Osteocyte (in vitro differentiated cells): ENCODE measurements around the gene TRNT1. TPM values are rescaled to one million over a fixed set of nuclear protein-coding genes. Genes with fewer than 3 reads are reported as not detected.

Source experiments
- DNase-seq: peaks from one replicate; pipeline ENCODE4 v3.0.0; 2021; ENCODE audit warnings: mixed read lengths; ENCODE audit not compliant: unreplicated experiment; ENCODE audit errors: extremely low spot score
- H3K27ac Mint-ChIP-seq: one replicate; pipeline ENCODE4 v1.8.0; 2021; ENCODE audit warnings: mild to moderate bottlenecking, mixed read lengths; ENCODE audit not compliant: unreplicated experiment
- H3K27me3 Mint-ChIP-seq: one replicate; pipeline ENCODE4 v1.8.0; 2021; ENCODE audit warnings: mixed read lengths; ENCODE audit not compliant: unreplicated experiment
- H3K36me3 Mint-ChIP-seq: one replicate; pipeline ENCODE4 v1.8.0; 2021; ENCODE audit warnings: mixed read lengths; ENCODE audit not compliant: unreplicated experiment
- H3K4me1 Mint-ChIP-seq: one replicate; pipeline ENCODE4 v1.8.0; 2021; ENCODE audit warnings: mixed read lengths; ENCODE audit not compliant: unreplicated experiment
- H3K4me3 Mint-ChIP-seq: one replicate; pipeline ENCODE4 v1.8.0; 2021; ENCODE audit warnings: mild to moderate bottlenecking, moderate library complexity, mixed read lengths; ENCODE audit not compliant: unreplicated experiment
- H3K9me3 Mint-ChIP-seq: one replicate; pipeline ENCODE4 v1.8.0; 2021; ENCODE audit warnings: mixed read lengths; ENCODE audit not compliant: unreplicated experiment
- total RNA-seq: library from RNA; stranded (reverse); gene quantifications from 2 replicates; pipeline ENCODE4 v1.2.1, GENCODE V29; 2021
- TF ChIP-seq, protein P1 (sequence below): fragments of 200-600 bp; sonication (generic); IDR thresholded peaks from 2 replicates; pipeline ENCODE4 v1.5.0; 2021; ENCODE audit warnings: antibody characterized with exemption, mild to moderate bottlenecking, moderate library complexity

Gene TRNT1
- total RNA-seq, 1 donor from 2014 or later: 38.4 TPM

DNA sequence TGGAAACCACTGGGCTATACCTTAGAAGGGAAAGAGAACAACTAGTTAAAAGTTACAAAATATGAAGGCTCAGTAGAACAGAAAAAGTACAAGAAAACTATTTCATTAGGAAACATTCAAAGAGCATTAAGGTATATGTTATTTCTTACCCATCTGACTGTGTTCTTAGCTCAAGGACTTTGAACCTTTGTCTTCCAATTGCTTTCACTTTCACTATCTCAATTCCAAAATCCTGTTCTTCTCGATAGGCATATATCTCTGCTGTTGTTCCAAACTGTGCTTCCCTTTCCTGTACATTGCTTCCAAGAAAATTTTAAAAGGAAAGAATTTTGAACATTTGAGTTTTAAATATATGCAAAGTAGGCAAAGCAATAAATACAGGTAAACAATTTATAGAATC, 45.9 kb downstream of the TRNT1 start:
- H3K9me3 Mint-ChIP-seq: no peaks in the 10 kb centered on the region
- TF ChIP-seq, protein P1, sequence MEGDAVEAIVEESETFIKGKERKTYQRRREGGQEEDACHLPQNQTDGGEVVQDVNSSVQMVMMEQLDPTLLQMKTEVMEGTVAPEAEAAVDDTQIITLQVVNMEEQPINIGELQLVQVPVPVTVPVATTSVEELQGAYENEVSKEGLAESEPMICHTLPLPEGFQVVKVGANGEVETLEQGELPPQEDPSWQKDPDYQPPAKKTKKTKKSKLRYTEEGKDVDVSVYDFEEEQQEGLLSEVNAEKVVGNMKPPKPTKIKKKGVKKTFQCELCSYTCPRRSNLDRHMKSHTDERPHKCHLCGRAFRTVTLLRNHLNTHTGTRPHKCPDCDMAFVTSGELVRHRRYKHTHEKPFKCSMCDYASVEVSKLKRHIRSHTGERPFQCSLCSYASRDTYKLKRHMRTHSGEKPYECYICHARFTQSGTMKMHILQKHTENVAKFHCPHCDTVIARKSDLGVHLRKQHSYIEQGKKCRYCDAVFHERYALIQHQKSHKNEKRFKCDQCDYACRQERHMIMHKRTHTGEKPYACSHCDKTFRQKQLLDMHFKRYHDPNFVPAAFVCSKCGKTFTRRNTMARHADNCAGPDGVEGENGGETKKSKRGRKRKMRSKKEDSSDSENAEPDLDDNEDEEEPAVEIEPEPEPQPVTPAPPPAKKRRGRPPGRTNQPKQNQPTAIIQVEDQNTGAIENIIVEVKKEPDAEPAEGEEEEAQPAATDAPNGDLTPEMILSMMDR: no peak
- no peak for DNase-seq
- H3K27me3 Mint-ChIP-seq: no peaks in the 10 kb centered on the region
- H3K27ac Mint-ChIP-seq: no peak overlapping the region
- H3K4me1 Mint-ChIP-seq: peaks cover 4% of the 10 kb centered on the region
- H3K36me3 Mint-ChIP-seq: peaks cover 27% of the 10 kb centered on the region
- no peak overlapping the region for H3K4me3 Mint-ChIP-seq

DNA sequence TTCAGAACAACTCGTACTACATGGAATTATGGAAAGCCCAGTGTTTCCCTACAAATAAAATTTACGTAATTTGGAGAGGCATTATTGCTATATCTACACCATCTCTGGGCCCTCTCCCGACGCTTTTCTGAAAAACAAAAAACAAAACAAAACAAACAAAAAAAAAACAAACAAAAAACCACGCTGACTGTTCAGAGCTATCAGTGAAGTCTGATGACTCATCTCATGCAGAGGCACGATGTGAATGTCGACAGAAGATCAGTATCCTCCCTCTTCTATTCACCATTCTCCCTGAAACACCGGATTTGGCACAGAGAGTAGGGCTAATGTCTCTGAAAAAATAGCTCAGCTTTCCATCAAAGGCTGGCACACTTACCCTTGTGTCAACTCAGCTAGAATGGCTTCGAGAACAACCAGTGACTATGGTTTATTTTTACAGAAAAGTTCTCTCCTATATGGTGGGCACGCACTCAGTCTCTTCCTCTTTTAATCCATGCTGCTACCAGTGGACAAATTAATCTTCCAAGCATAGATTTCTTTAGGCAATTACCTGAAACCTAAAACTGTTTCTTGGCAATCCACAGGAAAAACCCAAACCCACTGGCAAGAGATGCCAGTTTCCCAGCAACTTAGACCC, 51.2 kb downstream of the TRNT1 start:
- peak overlapping the region; percentile 81 for H3K4me3 Mint-ChIP-seq
- DNase-seq: no peak
- peaks cover under 1% of the 10 kb centered on the region for H3K27me3 Mint-ChIP-seq
- no peaks in the 10 kb centered on the region for H3K9me3 Mint-ChIP-seq
- TF ChIP-seq, protein P1: no peak
- no peak overlapping the region for H3K27ac Mint-ChIP-seq
- peaks cover 17% of the 10 kb centered on the region for H3K36me3 Mint-ChIP-seq
- peaks cover 20% of the 10 kb centered on the region for H3K4me1 Mint-ChIP-seq

DNA sequence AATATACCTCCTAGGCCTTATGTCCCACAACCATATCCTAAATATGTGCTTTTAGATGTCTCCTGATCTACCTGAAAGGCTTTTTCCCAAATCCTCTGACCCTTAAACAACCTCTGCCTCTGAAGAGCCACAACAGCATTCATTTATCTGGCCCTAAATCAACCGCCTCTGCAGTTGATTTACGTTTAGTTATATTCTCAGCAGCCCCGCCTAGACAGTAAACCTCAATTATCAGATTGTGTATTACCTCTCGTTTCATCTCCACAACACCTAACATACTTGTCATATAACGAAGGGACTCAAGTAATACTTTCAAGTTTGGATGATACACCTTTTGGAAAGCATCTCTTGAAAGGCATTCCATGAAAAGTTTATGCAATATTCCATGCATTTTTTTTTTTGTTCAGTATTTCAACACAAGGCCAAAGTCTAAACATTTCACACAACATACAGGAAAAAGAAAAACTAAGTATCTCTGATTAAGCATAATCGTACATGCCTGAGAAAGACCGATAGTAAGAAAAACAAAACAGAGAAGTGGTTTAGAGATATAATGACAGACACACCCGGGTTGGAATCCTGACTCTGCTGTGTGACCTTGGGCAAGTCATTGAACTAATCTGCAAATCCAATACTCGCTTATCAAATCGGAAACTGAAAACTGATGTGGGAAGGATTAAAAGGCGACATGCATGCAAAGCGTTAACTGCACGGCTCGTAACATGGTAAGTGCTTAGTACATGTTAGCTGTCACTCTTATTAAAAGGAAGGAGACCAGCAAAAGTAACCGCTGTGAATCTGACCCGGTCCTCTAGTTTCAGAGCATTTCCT, 52.0 kb downstream of the TRNT1 start:
- H3K36me3 Mint-ChIP-seq: peaks cover 11% of the 10 kb centered on the region
- TF ChIP-seq, protein P1: no peak
- H3K9me3 Mint-ChIP-seq: no peaks in the 10 kb centered on the region
- H3K27me3 Mint-ChIP-seq: peaks cover 3% of the 10 kb centered on the region
- H3K4me1 Mint-ChIP-seq: peaks cover 20% of the 10 kb centered on the region
- H3K27ac Mint-ChIP-seq: peak overlapping the region; percentile 64
- peak overlapping the region; percentile 81 for H3K4me3 Mint-ChIP-seq
- DNase-seq: no peak

DNA sequence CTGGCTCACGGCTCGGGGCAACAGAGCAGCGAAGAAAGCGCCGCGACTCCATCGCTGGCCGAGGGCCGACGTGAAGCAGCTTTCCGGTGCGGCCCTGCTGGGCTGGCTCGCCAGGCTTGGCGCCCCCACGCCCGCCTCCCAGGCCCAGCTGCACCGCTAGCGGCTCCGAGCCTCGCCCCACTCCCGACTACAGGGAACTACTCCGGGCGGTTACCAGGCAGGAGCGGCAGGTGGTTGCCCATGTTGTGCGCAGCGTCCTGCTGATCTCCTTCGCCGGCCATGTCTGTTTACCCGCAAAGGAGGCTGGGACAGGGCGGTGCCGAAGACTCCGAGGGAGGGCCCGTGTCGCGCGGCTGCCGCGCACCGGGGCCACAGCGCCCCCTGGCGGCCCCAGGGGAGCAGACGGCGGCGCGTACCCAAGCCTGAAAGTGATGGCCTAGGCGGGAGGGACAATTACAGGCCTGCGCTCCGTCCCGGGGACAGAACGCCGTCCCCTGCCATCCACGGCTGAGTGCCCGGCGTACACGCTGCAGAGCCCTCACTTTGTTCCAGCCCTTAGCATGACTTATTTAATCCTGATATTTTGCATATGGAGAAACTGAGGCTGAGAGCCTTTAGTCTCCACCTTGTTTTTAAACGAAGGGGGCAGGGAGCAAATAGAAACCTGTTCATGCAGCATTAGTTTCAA, 52.8 kb downstream of the TRNT1 start, which contains the start of gene CRBN:
TSS of gene CRBN (minus strand) at position 285 of the 688 bp plus-strand sequence. CDS start at position 281, 4 bp downstream.
- Mint-ChIP-seq H3K27me3 (peaks cover 8% of the 10 kb centered on the region), H3K4me3 (peak within 1 kb of the TSS; percentile 81), H3K27ac (peak within 1 kb of the TSS; percentile 64), H3K9me3 (no peaks in the 10 kb centered on the region), H3K36me3 (peaks cover 6% of the 10 kb centered on the region), H3K4me1 (peaks cover 20% of the 10 kb centered on the region)
- TF ChIP-seq, protein P1: peak; percentile 98
- DNase-seq: peak; percentile 95
